Large intestine (tissue), 3 donors: ENCODE measurements around the gene HIVEP3. TPM values are rescaled to one million over a fixed set of nuclear protein-coding genes. Genes with fewer than 3 reads are reported as not detected.

Source experiments
- DNase-seq, 2 donors: peaks; one replicate each; pipeline versions ENCODE4 v3.0.0 to v3.0.0-alpha.2; 2013
- H3K27ac ChIP-seq: one replicate; pipeline ENCODE4 v1.5.1; 2013; ENCODE audit warnings: low read length
- H3K27me3 ChIP-seq: 2 replicates; pipeline ENCODE4 v1.6.1; 2013; ENCODE audit warnings: low read length; ENCODE audit not compliant: control insufficient read depth, insufficient read depth
- H3K36me3 ChIP-seq: 2 replicates; pipeline ENCODE4 v1.6.1; 2013; ENCODE audit warnings: low read length; ENCODE audit not compliant: control insufficient read depth, insufficient read depth
- H3K4me1 ChIP-seq: one replicate; pipeline ENCODE4 v1.6.1; 2013; ENCODE audit warnings: low read length; ENCODE audit not compliant: control insufficient read depth, insufficient read depth
- H3K4me3 ChIP-seq: one replicate; pipeline ENCODE4 v1.5.1; 2013; ENCODE audit warnings: low read length
- H3K9me3 ChIP-seq: one replicate; pipeline ENCODE4 v1.6.1; 2013; ENCODE audit warnings: mild to moderate bottlenecking, low read depth, low read length, moderate library complexity; ENCODE audit not compliant: control insufficient read depth
- WGBS: methylation state at CpG from one replicate; pipeline ENCODE4 v1.1.5; 2013; ENCODE audit warnings: low lambda C conversion rate; ENCODE audit not compliant: insufficient coverage; 5-methylcytosine and 5-hydroxymethylcytosine counted together
- polyA plus RNA-seq: library from polyadenylated mRNA; unstranded; fragments of 120-200 nt; gene quantifications from one replicate; pipeline ENCODE4 v1.2.1, GENCODE V29; 2013

Gene HIVEP3
- polyA plus RNA-seq, 1 donor, result 2.6 TPM

DNA sequence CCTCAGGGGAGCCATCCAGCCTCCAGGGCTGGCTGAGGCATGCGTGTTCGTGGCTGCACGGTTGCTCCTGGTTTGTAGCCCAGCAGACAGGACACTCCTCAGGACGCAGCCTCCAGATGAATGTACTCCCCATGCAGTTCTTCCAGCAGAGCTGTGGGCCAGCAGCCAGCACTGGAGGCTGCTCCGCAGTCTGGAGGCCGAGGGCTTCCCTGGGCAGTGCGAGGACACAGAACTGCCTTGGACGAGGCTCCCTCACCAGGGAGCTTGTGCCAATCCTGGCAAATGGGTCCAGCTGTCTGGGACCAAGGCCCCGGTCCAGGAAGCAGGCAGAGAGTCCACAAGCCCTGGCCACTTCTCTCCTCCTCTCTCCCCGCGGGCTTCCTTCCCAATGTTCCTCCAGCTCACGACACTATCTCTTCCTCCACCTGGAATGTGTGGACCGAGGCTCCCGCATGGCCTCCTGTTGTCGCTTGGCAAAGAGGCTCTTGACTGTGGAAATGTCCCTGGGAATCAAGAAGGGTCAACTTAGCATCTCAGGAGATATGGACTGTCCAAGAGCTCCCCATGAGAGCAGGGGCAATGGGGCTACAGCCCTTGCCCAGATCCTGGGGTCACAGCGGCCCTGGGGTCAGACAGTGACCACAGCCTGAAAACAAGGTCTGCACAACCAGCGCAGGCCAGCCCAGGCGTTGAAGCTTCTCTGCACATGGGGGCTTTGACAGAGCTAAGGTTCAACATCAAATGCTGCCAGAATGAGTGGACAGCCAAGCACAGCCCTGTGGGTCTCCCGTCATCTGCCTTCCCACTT, 439.5 kb downstream of the HIVEP3 start:
- no peaks in the 10 kb centered on the region for H3K36me3 ChIP-seq
- DNase-seq, result no peak
- no CpG with 5 or more reads among the region's 19 CpGs for WGBS
- no peak overlapping the region for H3K27ac ChIP-seq
- no peak overlapping the region for H3K4me3 ChIP-seq
- H3K4me1 ChIP-seq, result peaks cover 61% of the 10 kb centered on the region
- no peaks in the 10 kb centered on the region for H3K27me3 ChIP-seq
- no peaks in the 10 kb centered on the region for H3K9me3 ChIP-seq

- Histone ChIP-seq H3K27me3 (no peaks in the 10 kb centered on the region), H3K4me1 (peaks cover 64% of the 10 kb centered on the region), H3K4me3 (no peak overlapping the region), H3K27ac (no peak overlapping the region), H3K9me3 (no peaks in the 10 kb centered on the region), H3K36me3 (no peaks in the 10 kb centered on the region)
- WGBS, result 86% methylated on average over 1 of the region's 12 CpGs
- DNase-seq, result no peak
These were observed 440.5 kb downstream of the HIVEP3 start for GRCh38 chr1:41478118-41478748.

GRCh38 chr1:41476807-41477361, 441.8 kb downstream of the HIVEP3 start:
- DNase-seq, result peak; percentile 92 to 97
- no peaks in the 10 kb centered on the region for H3K27me3 ChIP-seq
- peaks cover 57% of the 10 kb centered on the region for H3K4me1 ChIP-seq
- H3K36me3 ChIP-seq, result no peaks in the 10 kb centered on the region
- no peaks in the 10 kb centered on the region for H3K9me3 ChIP-seq
- peak overlapping the region; percentile 89 for H3K27ac ChIP-seq
- H3K4me3 ChIP-seq, result no peak overlapping the region
- no CpG with 5 or more reads among the region's 11 CpGs for WGBS

DNA sequence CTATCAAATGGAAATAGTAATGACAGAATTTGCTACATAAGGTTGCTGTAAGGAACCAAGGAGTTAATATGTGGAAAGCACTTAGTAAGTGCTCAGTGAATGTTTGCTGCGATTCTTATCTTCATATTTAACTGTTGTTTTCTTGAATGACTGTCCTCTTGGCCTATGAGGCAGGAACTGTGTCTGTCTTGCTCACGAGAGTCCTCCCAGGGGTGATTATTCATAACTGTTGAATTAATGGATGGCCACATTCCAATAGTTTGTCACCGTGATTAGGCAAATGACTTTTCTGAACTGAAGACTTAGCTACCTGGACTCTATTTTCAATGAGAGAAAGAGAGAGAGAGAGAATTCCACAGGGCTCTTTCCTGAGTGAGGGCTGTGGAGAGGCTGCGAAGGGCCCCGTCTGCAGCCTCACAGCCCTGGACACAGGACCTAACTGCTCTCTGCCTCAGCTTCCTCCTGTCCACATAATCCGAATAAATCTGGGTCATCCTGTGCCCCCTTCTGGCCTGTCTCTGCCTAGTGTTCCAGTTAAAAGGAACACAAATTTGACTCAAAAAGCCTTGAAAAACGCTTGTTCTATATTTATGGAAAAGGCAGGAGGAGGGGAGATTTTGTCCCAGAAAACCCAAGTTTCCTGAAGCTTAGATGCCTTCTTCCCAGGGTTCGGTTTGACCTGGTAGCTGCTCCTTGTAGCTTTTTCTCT, 442.7 kb downstream of the HIVEP3 start:
- no peak overlapping the region for H3K4me3 ChIP-seq
- H3K4me1 ChIP-seq, result peaks cover 56% of the 10 kb centered on the region
- H3K9me3 ChIP-seq, result no peaks in the 10 kb centered on the region
- WGBS, result 100% methylated on average over 1 of the region's 8 CpGs
- DNase-seq, result peak in 1 of 2 donors; percentile 46
- peak overlapping the region; percentile 89 for H3K27ac ChIP-seq
- H3K27me3 ChIP-seq, result no peaks in the 10 kb centered on the region
- no peaks in the 10 kb centered on the region for H3K36me3 ChIP-seq

DNA sequence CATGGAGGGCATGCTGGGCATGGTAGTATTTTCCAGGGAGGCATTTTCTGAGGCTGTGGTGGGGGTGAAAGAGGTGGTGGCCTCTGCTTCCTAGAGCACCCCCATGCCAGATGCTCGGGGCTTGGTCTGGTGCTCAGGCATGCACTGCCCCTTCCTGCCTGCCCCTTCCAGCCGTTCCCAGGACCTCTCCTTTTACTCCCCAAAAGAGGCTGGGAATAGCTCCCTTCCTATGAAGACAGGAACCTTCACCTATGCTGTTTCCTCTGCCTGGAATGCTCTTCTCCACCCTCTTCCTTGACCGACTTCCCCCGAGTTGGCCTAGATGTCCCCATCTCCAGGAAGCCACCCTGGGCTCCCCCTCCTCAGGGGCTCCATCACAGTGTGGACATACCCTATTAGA, 443.4 kb downstream of the HIVEP3 start:
- H3K27ac ChIP-seq, result peak overlapping the region; percentile 89
- WGBS, result no CpG with 5 or more reads among the region's 4 CpGs
- H3K36me3 ChIP-seq, result no peaks in the 10 kb centered on the region
- no peaks in the 10 kb centered on the region for H3K9me3 ChIP-seq
- no peaks in the 10 kb centered on the region for H3K27me3 ChIP-seq
- H3K4me1 ChIP-seq, result peaks cover 56% of the 10 kb centered on the region
- no peak for DNase-seq
- H3K4me3 ChIP-seq, result no peak overlapping the region

- H3K27ac ChIP-seq, result peak overlapping the region; percentile 66
- no peak overlapping the region for H3K4me3 ChIP-seq
- WGBS, result no CpG with 5 or more reads among the region's 17 CpGs
- no peaks in the 10 kb centered on the region for H3K27me3 ChIP-seq
- H3K4me1 ChIP-seq, result peaks cover 53% of the 10 kb centered on the region
- no peaks in the 10 kb centered on the region for H3K36me3 ChIP-seq
- DNase-seq, result peak in 1 of 2 donors; percentile 54
- no peaks in the 10 kb centered on the region for H3K9me3 ChIP-seq
These were observed 444.0 kb downstream of the HIVEP3 start for GRCh38 chr1:41474490-41475271.

- DNase-seq, result no peak
- H3K4me3 ChIP-seq, result no peak overlapping the region
- H3K27ac ChIP-seq, result no peak overlapping the region
- no peaks in the 10 kb centered on the region for H3K36me3 ChIP-seq
- no CpG with 5 or more reads among the region's 6 CpGs for WGBS
- peaks cover 55% of the 10 kb centered on the region for H3K4me1 ChIP-seq
- no peaks in the 10 kb centered on the region for H3K27me3 ChIP-seq
- H3K9me3 ChIP-seq, result no peaks in the 10 kb centered on the region
These were observed 444.9 kb downstream of the HIVEP3 start for GRCh38 chr1:41473738-41474362.

GRCh38 chr1:41471658-41472057, 447.1 kb downstream of the HIVEP3 start:
- no peak for DNase-seq
- Histone ChIP-seq H3K27me3 (no peaks in the 10 kb centered on the region), H3K27ac (no peak overlapping the region), H3K4me3 (no peak overlapping the region), H3K4me1 (peaks cover 61% of the 10 kb centered on the region), H3K9me3 (no peaks in the 10 kb centered on the region), H3K36me3 (no peaks in the 10 kb centered on the region)
- no CpG with 5 or more reads among the region's 6 CpGs for whole genome bisulfite sequencing

DNA sequence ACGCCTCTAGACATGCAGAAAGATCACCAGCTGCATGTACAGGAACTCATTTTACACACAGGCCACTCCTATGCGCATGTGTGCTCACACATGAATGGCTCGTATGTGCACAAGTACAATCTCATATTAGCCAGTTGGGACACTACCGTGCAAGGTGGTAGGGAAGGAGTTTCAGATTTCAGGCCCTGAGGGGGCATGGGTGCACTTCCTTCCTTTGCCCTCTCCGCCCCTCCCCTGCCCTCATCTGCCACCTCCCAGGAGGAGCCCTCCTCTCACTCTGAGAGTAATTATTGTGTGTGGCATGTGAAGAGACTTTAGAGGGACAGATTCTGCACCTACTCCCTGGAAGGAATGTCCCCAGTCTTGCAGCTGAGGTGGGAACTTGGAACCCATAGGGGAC, 449.0 kb downstream of the HIVEP3 start:
- Histone ChIP-seq H3K9me3 (no peaks in the 10 kb centered on the region), H3K4me3 (no peak overlapping the region), H3K27me3 (no peaks in the 10 kb centered on the region), H3K36me3 (no peaks in the 10 kb centered on the region), H3K4me1 (peaks cover 55% of the 10 kb centered on the region), H3K27ac (no peak overlapping the region)
- no CpG with 5 or more reads among the region's 5 CpGs for WGBS
- no peak for DNase-seq
